Loucy (cell line): ENCODE results near the gene RNF126.

ENCODE experiments used
- H2AFZ ChIP-seq: fragments of 200-600 bp; sonication (generic); 2 replicates; pipeline ENCODE4 v1.6.0; 2016; ENCODE audit warnings: antibody characterized with exemption, mild to moderate bottlenecking, low read length, moderate library complexity
- H3F3A ChIP-seq: fragments of 200-600 bp; 2 replicates; pipeline ENCODE4 v1.6.0; 2016; ENCODE audit warnings: antibody characterized with exemption, low read depth, mild to moderate bottlenecking
- H3K27me3 ChIP-seq: fragments of 200-600 bp; sonication (generic); 2 replicates; pipeline ENCODE4 v1.6.1; 2014; ENCODE audit warnings: low read length, mild to moderate bottlenecking; ENCODE audit not compliant: insufficient read depth, poor library complexity, severe bottlenecking
- H3K36me3 ChIP-seq: fragments of 200-600 bp; sonication (generic); 2 replicates; pipeline ENCODE4 v1.6.1; 2016; ENCODE audit warnings: low read length; ENCODE audit not compliant: insufficient read depth
- H3K4me1 ChIP-seq: fragments of 200-600 bp; sonication (generic); 2 replicates; pipeline ENCODE4 v1.5.1; 2014; ENCODE audit warnings: low read length, mild to moderate bottlenecking; ENCODE audit not compliant: insufficient read depth, poor library complexity, severe bottlenecking
- H3K4me2 ChIP-seq: fragments of 200-600 bp; sonication (generic); 2 replicates; pipeline ENCODE4 v1.6.0; 2014; ENCODE audit warnings: antibody characterized with exemption, low read length, low read depth, mild to moderate bottlenecking; ENCODE audit not compliant: poor library complexity, severe bottlenecking
- H3K4me3 ChIP-seq: fragments of 200-600 bp; sonication (generic); 2 replicates; pipeline ENCODE4 v1.5.1; 2014; ENCODE audit warnings: low read length, mild to moderate bottlenecking, mixed read lengths; ENCODE audit not compliant: poor library complexity, severe bottlenecking
- H3K79me2 ChIP-seq: fragments of 200-600 bp; sonication (generic); 2 replicates; pipeline ENCODE4 v1.6.1; 2014; ENCODE audit warnings: low read length; ENCODE audit not compliant: insufficient read depth
- H3K9ac ChIP-seq: fragments of 200-600 bp; sonication (generic); 2 replicates; pipeline ENCODE4 v1.6.0; 2014; ENCODE audit warnings: mild to moderate bottlenecking, low read depth, low read length, moderate library complexity; ENCODE audit not compliant: poor library complexity, severe bottlenecking
- H3K9me2 ChIP-seq: fragments of 200-600 bp; sonication (generic); replicated peaks from 2 replicates; pipeline ENCODE4 v1.6.1; 2016; ENCODE audit warnings: low read depth, low read length, mixed read lengths
- H3K9me3 ChIP-seq: fragments of 200-600 bp; sonication (generic); 2 replicates; pipeline ENCODE4 v1.6.1; 2014; ENCODE audit warnings: mild to moderate bottlenecking, antibody characterized with exemption, low read length, low read depth; ENCODE audit not compliant: insufficient read depth
- H4K20me1 ChIP-seq: fragments of 200-600 bp; sonication (generic); 2 replicates; pipeline ENCODE4 v1.6.0; 2014; ENCODE audit warnings: antibody characterized with exemption, low read length, mild to moderate bottlenecking; ENCODE audit not compliant: insufficient read depth, poor library complexity, severe bottlenecking
- CTCF ChIP-seq: fragments of 200-600 bp; sonication (generic); conservative IDR thresholded peaks from 2 replicates; pipeline ENCODE4 v1.5.1; 2014; ENCODE audit warnings: mild to moderate bottlenecking, antibody characterized with exemption, low read length
- EZH2phosphoT487 ChIP-seq: fragments of 200-600 bp; IDR thresholded peaks from 2 replicates; pipeline ENCODE4 v1.6.1; 2018; ENCODE audit warnings: antibody characterized with exemption, mild to moderate bottlenecking, moderate library complexity, borderline replicate concordance

The RNF126 gene

DNA sequence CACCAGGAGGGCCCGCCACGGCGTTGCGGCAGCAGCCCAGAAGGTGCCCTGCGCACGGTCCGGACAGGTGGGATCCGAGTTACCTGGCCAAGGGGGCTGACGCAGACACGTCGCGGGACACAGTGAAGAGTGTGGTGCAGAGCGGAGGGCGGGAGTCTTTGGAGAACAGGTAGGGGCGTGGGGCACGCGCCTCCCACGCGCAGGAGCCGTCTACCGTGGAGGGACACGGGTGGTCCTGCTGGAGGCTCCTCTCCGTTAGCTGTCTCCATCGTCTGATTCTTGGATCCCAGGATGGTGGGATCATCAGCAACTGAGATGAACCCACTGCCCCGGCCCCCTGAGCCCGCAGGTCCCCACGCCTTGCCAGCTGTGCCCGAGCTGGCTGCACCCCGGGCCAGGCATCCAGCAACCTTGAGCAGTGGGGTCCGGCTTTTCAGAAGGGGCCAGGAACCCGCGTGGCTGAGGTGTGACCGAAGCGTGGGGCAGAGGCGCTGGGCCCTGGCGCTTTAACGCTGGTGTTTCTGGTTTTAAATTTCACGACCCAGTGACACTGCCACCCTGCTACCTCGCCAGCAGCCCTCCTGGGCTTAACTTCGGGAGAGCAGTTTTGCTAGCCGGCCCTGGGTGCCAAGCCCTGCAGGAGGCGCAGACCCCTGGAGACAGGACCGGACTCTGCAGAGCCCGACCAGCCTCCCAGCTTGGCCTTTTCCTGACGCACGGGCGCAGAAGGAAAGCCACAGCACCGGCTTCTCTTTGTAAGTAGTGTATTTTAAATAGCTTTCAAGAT, 16.0 kb downstream of the RNF126 start:
- H3K9me2 ChIP-seq: no peaks in the 10 kb centered on the region
- no peaks in the 10 kb centered on the region for H3K27me3 ChIP-seq
- H3K9me3 ChIP-seq: no peaks in the 10 kb centered on the region
- H3K4me1 ChIP-seq: no peaks in the 10 kb centered on the region
- no peak overlapping the region for H3K4me2 ChIP-seq
- no peak overlapping the region for H2AFZ ChIP-seq
- peaks cover 50% of the 10 kb centered on the region; the same call in 1 of the 2 replicates for H3K36me3 ChIP-seq
- no peak overlapping the region for H3K4me3 ChIP-seq
- TF ChIP-seq CTCF: no peak
- H3F3A ChIP-seq: no peaks in the 10 kb centered on the region
- H3K79me2 ChIP-seq: peaks cover 3% of the 10 kb centered on the region; the same call in 1 of the 2 replicates
- H3K9ac ChIP-seq: no peak overlapping the region
- peaks cover 11% of the 10 kb centered on the region for H4K20me1 ChIP-seq

DNA sequence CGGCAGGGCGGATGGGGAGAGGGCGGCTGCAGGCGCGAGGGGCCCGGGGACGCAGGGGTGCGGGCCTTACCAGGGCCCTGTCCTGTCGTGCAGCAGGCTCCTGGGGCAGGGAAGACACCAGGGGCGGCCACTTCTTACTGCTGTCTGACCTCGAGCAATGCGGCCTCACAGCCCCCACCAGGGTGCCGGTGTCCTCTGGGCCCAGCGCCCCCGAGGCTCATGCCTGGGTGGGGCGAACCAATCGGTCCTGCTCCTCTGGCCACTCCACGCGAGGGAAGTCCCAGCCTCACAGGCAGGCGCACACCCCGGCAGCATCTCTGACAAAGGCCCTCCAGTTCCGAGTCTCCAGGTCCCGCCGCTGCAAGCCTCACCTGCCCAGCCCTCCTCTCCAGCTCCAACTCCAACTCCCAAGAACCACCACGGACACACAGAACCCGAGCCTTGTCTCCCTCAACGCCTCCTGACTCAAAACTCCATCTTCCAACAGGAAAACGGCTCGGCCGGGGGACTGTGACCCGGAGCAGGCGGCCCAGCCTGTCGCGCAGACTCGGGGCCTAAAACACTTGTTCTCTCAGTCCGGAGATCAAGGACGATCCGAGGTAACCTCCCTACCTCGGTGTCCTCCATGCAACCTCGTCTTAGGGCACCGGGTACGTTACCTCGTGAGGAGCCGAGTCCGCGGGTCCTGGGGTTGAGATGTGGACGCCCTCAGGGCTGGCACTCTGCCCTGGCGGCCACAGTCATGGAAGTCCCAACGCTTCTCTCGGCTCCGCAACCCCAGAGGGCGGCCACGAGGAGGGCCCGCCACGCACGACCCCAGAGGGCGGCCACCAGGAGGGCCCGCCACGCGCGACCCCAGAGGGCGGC, 16.9 kb downstream of the RNF126 start:
- Histone ChIP-seq H3K4me1 (no peaks in the 10 kb centered on the region), H3K79me2 (no peaks in the 10 kb centered on the region), H4K20me1 (peaks cover 7% of the 10 kb centered on the region), H3K4me2 (no peak overlapping the region), H3K9ac (no peak overlapping the region), H3K36me3 (peaks cover 43% of the 10 kb centered on the region; the same call in 1 of the 2 replicates), H3K27me3 (no peaks in the 10 kb centered on the region), H3K4me3 (no peak overlapping the region), H3K9me3 (no peaks in the 10 kb centered on the region), H2AFZ (no peak overlapping the region), H3F3A (no peaks in the 10 kb centered on the region), H3K9me2 (no peaks in the 10 kb centered on the region)
- TF ChIP-seq CTCF: no peak
- TF ChIP-seq EZH2phosphoT487: no peak

DNA sequence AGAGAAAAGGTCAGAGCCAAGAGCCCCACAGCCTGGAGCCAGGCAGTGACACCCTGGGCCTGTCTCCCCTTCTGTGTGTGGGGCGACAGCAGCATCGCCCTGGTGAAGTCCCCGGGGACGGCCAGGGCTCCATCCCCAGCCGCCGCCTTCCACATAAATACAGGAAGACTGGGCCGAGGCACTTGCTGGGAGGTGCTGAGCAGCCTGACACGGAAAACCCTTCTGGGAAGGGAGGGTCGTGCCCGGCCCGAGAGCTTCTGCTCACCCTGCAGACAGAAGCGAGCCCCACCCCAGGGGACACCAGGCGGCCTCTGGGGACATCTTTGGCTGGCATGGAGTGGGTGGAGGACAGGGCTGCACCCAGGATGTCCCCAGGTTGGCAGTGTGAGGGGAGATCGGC, 18.2 kb downstream of the RNF126 start:
- TF ChIP-seq CTCF (no peak), EZH2phosphoT487 (no peak)
- H2AFZ ChIP-seq: no peak overlapping the region
- no peak overlapping the region for H3K9ac ChIP-seq
- no peaks in the 10 kb centered on the region for H3K79me2 ChIP-seq
- peaks cover 38% of the 10 kb centered on the region; the same call in 1 of the 2 replicates for H3K36me3 ChIP-seq
- H3K4me3 ChIP-seq: no peak overlapping the region
- peaks cover 3% of the 10 kb centered on the region for H4K20me1 ChIP-seq
- no peaks in the 10 kb centered on the region for H3K4me1 ChIP-seq
- H3K4me2 ChIP-seq: no peak overlapping the region
- H3K9me2 ChIP-seq: no peaks in the 10 kb centered on the region
- H3F3A ChIP-seq: no peaks in the 10 kb centered on the region
- H3K27me3 ChIP-seq: no peaks in the 10 kb centered on the region
- no peaks in the 10 kb centered on the region for H3K9me3 ChIP-seq
